K562 (cell line): ENCODE data around the gene SLC22A23.

Experiments
- ATF2 ChIP-seq: sonication (generic); formaldehyde crosslinking; IDR thresholded peaks from 2 replicates; pipeline ENCODE4 v1.8.1; 2022; ENCODE audit warnings: missing genetic modification reagents
- BRD9 ChIP-seq: fragments of 450-650 bp; IDR thresholded peaks from 2 replicates; pipeline ENCODE4 v1.6.1; 2018; ENCODE audit warnings: low read depth; ENCODE audit not compliant: partially characterized antibody
- CBFB ChIP-seq: sonication (generic); formaldehyde crosslinking; IDR thresholded peaks from 2 replicates; pipeline ENCODE4 v1.4.0; 2020; ENCODE audit warnings: mild to moderate bottlenecking, missing genetic modification reagents
- CTCF ChIP-seq, 3 experiments: IDR thresholded peaks in 2 of 3; conservative IDR thresholded peaks in 1 of 3; 2 replicates each; pipeline ENCODE4 v1.5.1; 2011 to 2012; ENCODE audit warnings: low read length in 3 of 3, mild to moderate bottlenecking in 3 of 3, control low read depth in 2 of 3, improper control_type of control experiment in 1 of 3, inconsistent platforms in 1 of 3, low read depth in 1 of 3, mixed read lengths in 1 of 3, moderate library complexity in 1 of 3; ENCODE audit not compliant: insufficient read depth in 2 of 3
- EZH2 ChIP-seq: IDR thresholded peaks from 2 replicates; pipeline ENCODE4 v1.6.1; 2012; ENCODE audit warnings: low read depth, mild to moderate bottlenecking, inconsistent platforms, low read length, borderline replicate concordance
- GTF2F1 ChIP-seq: IDR thresholded peaks from 2 replicates; pipeline ENCODE4 v1.6.1; 2011; ENCODE audit warnings: low read depth, low read length, improper control_type of control experiment
- JUND ChIP-seq, 2 experiments: IDR thresholded peaks; 2 replicates in 1 of 2; 3 replicates in 1 of 2; pipeline ENCODE4 v1.6.1; 2011; ENCODE audit warnings: borderline replicate concordance in 2 of 2, low read depth in 2 of 2, low read length in 2 of 2, improper control_type of control experiment in 1 of 2, missing biosample characterization in 1 of 2, missing genetic modification characterization in 1 of 2, missing genetic modification reagents in 1 of 2
- RAD21 ChIP-seq, 2 experiments: fragments of 250-450 bp in 1 of 2; fragments of 450-650 bp in 1 of 2; sonication (Bioruptor Pico) in 1 of 2; formaldehyde crosslinking in 1 of 2; IDR thresholded peaks in 1 of 2; conservative IDR thresholded peaks in 1 of 2; 2 replicates each; pipeline versions ENCODE4 v1.4.0 to v1.8.0; 2020 to 2022; ENCODE audit warnings: mild to moderate bottlenecking in 2 of 2, moderate library complexity in 1 of 2
- U2AF2 ChIP-seq: fragments of 200-400 bp; formaldehyde crosslinking; optimal IDR thresholded peaks from 2 replicates; pipeline ENCODE3; 2017; ENCODE audit warnings: low read depth, mild to moderate bottlenecking, low read length

- TF ChIP-seq CTCF (IDR thresholded peaks at IDR 0.05 in 2 of 3, conservative IDR thresholded peaks at IDR 0.05 in 1 of 3; ENCODE audit: insufficient read depth in 2 of 3, low read depth in 1 of 3, low read length in 3 of 3) = no peak
- TF ChIP-seq U2AF2 = no peak
- no peak for TF ChIP-seq ATF2 (CRISPR knock-in tag)
- no peak for TF ChIP-seq GTF2F1
- TF ChIP-seq EZH2 = no peak
- no peak for TF ChIP-seq CBFB (CRISPR knock-in tag)
- TF ChIP-seq JUND (IDR thresholded peaks at IDR 0.05; ENCODE audit: borderline replicate concordance, low read depth, low read length) = no peak
- TF ChIP-seq JUND (tag; IDR thresholded peaks at IDR 0.05; ENCODE audit: borderline replicate concordance, low read depth, low read length) = no peak
- no peak for TF ChIP-seq BRD9
- TF ChIP-seq RAD21 (CRISPR knock-in tag; conservative IDR thresholded peaks at IDR 0.05 in 1 of 2, IDR thresholded peaks at IDR 0.05 in 1 of 2) = no peak
These were observed 235.3 kb downstream of the SLC22A23 start for GRCh38 chr6:3221578-3221977.
